K562 (cell line): ENCODE results near the gene RSPO1. TPM values are rescaled to one million over a fixed set of nuclear protein-coding genes. Genes with fewer than 3 reads are reported as not detected.

Experiments
- ARID1B ChIP-seq: fragments of 450-650 bp; IDR thresholded peaks from 2 replicates; pipeline ENCODE4 v1.6.1; 2016; ENCODE audit warnings: antibody characterized with exemption, mild to moderate bottlenecking, inconsistent platforms
- CCAR2 ChIP-seq: fragments of 200-400 bp; formaldehyde crosslinking; IDR thresholded peaks from 2 replicates; pipeline ENCODE4 v1.6.1; 2017; ENCODE audit warnings: mild to moderate bottlenecking, low read depth, low read length
- ELF1 ChIP-seq: fragments of 200-800 bp; sonication (Bioruptor generic); IDR thresholded peaks from 2 replicates; pipeline ENCODE4 v1.6.1; 2016; ENCODE audit warnings: missing genetic modification characterization, missing compliant biosample characterization
- ESRRA ChIP-seq: fragments of 450-650 bp; IDR thresholded peaks from 2 replicates; pipeline ENCODE4 v1.6.1; 2014; ENCODE audit warnings: low read depth, mild to moderate bottlenecking, moderate library complexity, borderline replicate concordance
- GABPB2 ChIP-seq: fragments of 250-450 bp; sonication (Bioruptor Pico); conservative IDR thresholded peaks from 2 replicates; pipeline ENCODE4 v1.5.1; 2021; ENCODE audit warnings: mild to moderate bottlenecking
- IRF2 ChIP-seq: sonication (generic); formaldehyde crosslinking; IDR thresholded peaks from 2 replicates; pipeline ENCODE4 v1.8.1; 2022; ENCODE audit warnings: mild to moderate bottlenecking, missing genetic modification reagents
- KAT7 ChIP-seq: sonication (generic); formaldehyde crosslinking; IDR thresholded peaks from 2 replicates; pipeline ENCODE4 v1.8.0; 2022; ENCODE audit warnings: missing genetic modification reagents, mild to moderate bottlenecking, borderline replicate concordance
- KDM5B ChIP-seq: fragments of 200-600 bp; sonication (generic); IDR thresholded peaks from 2 replicates; pipeline ENCODE4 v1.6.1; 2012; ENCODE audit warnings: low read depth, mild to moderate bottlenecking, moderate library complexity, low read length, control low read depth, inconsistent platforms; ENCODE audit not compliant: insufficient replicate concordance
- KLF13 ChIP-seq: fragments of 450-650 bp; IDR thresholded peaks from 2 replicates; pipeline ENCODE4 v1.6.1; 2016; ENCODE audit warnings: missing genetic modification characterization, low read depth, mild to moderate bottlenecking, missing compliant biosample characterization, moderate library complexity, borderline replicate concordance
- MCM7 ChIP-seq, 2 experiments: fragments of 450-650 bp; IDR thresholded peaks; 2 replicates each; pipeline ENCODE4 v1.6.1; 2016 to 2018
- NCOA6 ChIP-seq: fragments of 450-650 bp; IDR thresholded peaks from 2 replicates; pipeline ENCODE4 v1.6.1; 2017; ENCODE audit warnings: mild to moderate bottlenecking
- NFIC ChIP-seq: fragments of 450-650 bp; IDR thresholded peaks from 2 replicates; pipeline ENCODE4 v1.6.1; 2017; ENCODE audit warnings: mild to moderate bottlenecking, inconsistent platforms
- PHB ChIP-seq: fragments of 250-450 bp; sonication (Bioruptor Pico); IDR thresholded peaks from 2 replicates; pipeline ENCODE4 v1.5.0; 2021
- SP1 ChIP-seq: sonication (generic); formaldehyde crosslinking; IDR thresholded peaks from 2 replicates; pipeline ENCODE4 v1.8.1; 2022; ENCODE audit warnings: mild to moderate bottlenecking, missing genetic modification reagents
- SP2 ChIP-seq: IDR thresholded peaks from 2 replicates; pipeline ENCODE4 v1.6.1; 2011; ENCODE audit warnings: mild to moderate bottlenecking, low read depth, low read length, moderate library complexity; ENCODE audit not compliant: poor library complexity, severe bottlenecking; ENCODE audit errors: extremely low read depth
- TCF3 ChIP-seq: sonication (generic); formaldehyde crosslinking; IDR thresholded peaks from 2 replicates; pipeline ENCODE4 v1.4.0; 2020; ENCODE audit warnings: mild to moderate bottlenecking, missing genetic modification reagents
- ZNF12 ChIP-seq: sonication (generic); formaldehyde crosslinking; IDR thresholded peaks from 2 replicates; pipeline ENCODE4 v1.4.0; 2020; ENCODE audit warnings: mild to moderate bottlenecking, missing genetic modification reagents
- ZNF384 ChIP-seq: IDR thresholded peaks from 2 replicates; pipeline ENCODE4 v1.6.1; 2012; ENCODE audit warnings: low read depth, low read length, improper control_type of control experiment
- polyA plus RNA-seq, 8 experiments: library from polyadenylated mRNA; depleted of rRNA in 4 of 8; stranded (reverse) in 5 of 8; unstranded in 3 of 8; fragments of >200 nt; fragmentation: Nextera tagmentation in 2 of 8; fragmentation: Illumina TruSeq in 1 of 8; extraction: Ambion mirVana in 2 of 8; extraction: Trizol in 1 of 8; gene quantifications; 2 replicates each; pipeline versions ENCODE4 v1.2.1 to v1.2.3, GENCODE V29; 2011 to 2014; ENCODE audit warnings: inconsistent platforms in 1 of 8, missing spikeins in 1 of 8
- total RNA-seq, 7 experiments: library from RNA; depleted of rRNA in 6 of 7; stranded (reverse); fragments of >200 nt in 6 of 7; fragmentation: Illumina TruSeq in 2 of 7; extraction: Trizol in 2 of 7; gene quantifications; 2 replicates each; pipeline versions ENCODE4 v1.2.1 to v1.2.3, GENCODE V29; 2011 to 2021; ENCODE audit warnings: low replicate concordance in 1 of 7
- TF ChIP-seq, protein P1 (sequence below): fragments of 450-650 bp; IDR thresholded peaks from 2 replicates; pipeline ENCODE4 v1.6.1; 2016; ENCODE audit warnings: borderline replicate concordance
- TF ChIP-seq, protein P2 (sequence below): sonication (generic); formaldehyde crosslinking; IDR thresholded peaks from 2 replicates; pipeline ENCODE4 v1.8.0; 2022; ENCODE audit warnings: missing genetic modification reagents, mild to moderate bottlenecking, moderate library complexity, borderline replicate concordance
- TF ChIP-seq, protein P3 (sequence below), 2 experiments: fragments of 450-650 bp; conservative IDR thresholded peaks; 2 replicates each; pipeline ENCODE4 v1.6.1; 2017; ENCODE audit warnings: mild to moderate bottlenecking in 2 of 2, moderate library complexity in 2 of 2

RSPO1 gene
- total and polyA plus RNA-seq, 9 of the 15 experiments (the other 6 are each of a cell fraction or from before 2014, with no cell fraction given), result not detected

DNA sequence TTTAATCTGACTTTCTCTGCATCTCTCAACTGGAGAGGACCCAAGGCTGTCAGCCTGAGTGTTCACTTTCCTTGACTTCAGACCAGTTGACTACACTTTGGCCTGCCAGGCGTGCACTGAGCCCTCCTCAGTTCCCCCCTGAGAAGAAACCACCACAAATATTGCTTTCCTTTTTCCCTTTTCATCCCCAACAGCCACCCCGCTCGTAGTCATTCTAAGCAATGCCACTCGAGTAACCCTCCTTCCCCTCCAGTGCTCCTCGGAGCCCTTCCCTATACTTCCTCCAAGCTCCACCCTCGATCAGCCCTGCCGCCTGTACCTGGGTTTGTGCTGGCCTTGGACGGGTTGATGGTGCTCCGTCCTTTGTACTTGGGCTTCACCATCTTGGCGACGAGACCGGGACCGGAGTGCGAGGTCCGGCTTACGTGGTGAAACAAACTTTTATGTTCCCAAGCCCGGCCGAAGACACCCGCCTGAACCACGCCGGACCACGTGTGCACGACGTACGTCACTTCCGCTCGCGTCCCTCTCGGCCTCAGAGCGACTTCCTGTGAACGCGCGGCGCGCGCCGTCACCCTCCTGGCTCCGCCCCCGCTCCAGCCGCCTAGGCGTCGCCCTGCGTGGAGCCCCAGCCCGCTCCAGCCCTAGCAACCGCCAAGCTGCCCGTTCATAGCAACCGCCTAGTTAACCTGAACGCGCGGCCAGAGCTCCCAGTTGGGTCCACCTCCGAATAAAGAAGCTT lies 39.1 kb downstream of the RSPO1 start, which contains the start of gene GNL2 (continued):
- TF ChIP-seq MCM7 (IDR thresholded peaks at IDR 0.05) (0 out of 4 replicates have a peak, but pooled peaks of 1 of the 2 experiments have one; percentile 36), KDM5B (peak; percentile 96), CCAR2 (no peak), IRF2 (CRISPR knock-in tag) (no peak), ELF1 (tag) (peak; percentile 59; the same call in 1 of the 2 replicates), ZNF12 (CRISPR knock-in tag) (peak; percentile 71; the same call in 1 of the 2 replicates), KLF13 (0 out of 2 replicates have a peak, but pooled peaks have one; percentile 50), NCOA6 (no peak), SP1 (CRISPR knock-in tag) (peak; percentile 43; the same call in 1 of the 2 replicates), GABPB2 (0 out of 2 replicates have a peak, but pooled peaks have one; percentile 71), ARID1B (0 out of 2 replicates have a peak, but pooled peaks have one; percentile 27), PHB (CRISPR knock-in tag) (no peak), KAT7 (CRISPR knock-in tag) (peak; percentile 96), SP2 (no peak), NFIC (peak; percentile 30), ESRRA (peak; percentile 17; the same call in 1 of the 2 replicates), ZNF384 (0 out of 2 replicates have a peak, but pooled peaks have one; percentile 17), TCF3 (CRISPR knock-in tag) (peak; percentile 27; the same call in 1 of the 2 replicates)
- TF ChIP-seq, protein P1, sequence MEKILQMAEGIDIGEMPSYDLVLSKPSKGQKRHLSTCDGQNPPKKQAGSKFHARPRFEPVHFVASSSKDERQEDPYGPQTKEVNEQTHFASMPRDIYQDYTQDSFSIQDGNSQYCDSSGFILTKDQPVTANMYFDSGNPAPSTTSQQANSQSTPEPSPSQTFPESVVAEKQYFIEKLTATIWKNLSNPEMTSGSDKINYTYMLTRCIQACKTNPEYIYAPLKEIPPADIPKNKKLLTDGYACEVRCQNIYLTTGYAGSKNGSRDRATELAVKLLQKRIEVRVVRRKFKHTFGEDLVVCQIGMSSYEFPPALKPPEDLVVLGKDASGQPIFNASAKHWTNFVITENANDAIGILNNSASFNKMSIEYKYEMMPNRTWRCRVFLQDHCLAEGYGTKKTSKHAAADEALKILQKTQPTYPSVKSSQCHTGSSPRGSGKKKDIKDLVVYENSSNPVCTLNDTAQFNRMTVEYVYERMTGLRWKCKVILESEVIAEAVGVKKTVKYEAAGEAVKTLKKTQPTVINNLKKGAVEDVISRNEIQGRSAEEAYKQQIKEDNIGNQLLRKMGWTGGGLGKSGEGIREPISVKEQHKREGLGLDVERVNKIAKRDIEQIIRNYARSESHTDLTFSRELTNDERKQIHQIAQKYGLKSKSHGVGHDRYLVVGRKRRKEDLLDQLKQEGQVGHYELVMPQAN, result peak; percentile 100
- TF ChIP-seq, protein P2, sequence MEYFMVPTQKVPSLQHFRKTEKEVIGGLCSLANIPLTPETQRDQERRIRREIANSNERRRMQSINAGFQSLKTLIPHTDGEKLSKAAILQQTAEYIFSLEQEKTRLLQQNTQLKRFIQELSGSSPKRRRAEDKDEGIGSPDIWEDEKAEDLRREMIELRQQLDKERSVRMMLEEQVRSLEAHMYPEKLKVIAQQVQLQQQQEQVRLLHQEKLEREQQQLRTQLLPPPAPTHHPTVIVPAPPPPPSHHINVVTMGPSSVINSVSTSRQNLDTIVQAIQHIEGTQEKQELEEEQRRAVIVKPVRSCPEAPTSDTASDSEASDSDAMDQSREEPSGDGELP, result peak; percentile 95
- TF ChIP-seq, protein P3, sequence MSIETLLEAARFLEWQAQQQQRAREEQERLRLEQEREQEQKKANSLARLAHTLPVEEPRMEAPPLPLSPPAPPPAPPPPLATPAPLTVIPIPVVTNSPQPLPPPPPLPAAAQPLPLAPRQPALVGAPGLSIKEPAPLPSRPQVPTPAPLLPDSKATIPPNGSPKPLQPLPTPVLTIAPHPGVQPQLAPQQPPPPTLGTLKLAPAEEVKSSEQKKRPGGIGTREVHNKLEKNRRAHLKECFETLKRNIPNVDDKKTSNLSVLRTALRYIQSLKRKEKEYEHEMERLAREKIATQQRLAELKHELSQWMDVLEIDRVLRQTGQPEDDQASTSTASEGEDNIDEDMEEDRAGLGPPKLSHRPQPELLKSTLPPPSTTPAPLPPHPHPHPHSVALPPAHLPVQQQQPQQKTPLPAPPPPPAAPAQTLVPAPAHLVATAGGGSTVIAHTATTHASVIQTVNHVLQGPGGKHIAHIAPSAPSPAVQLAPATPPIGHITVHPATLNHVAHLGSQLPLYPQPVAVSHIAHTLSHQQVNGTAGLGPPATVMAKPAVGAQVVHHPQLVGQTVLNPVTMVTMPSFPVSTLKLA (conservative IDR thresholded peaks at IDR 0.05), result peak; percentile 100
